GM23338 (cell line): ENCODE results near the gene PTCD3.

Experiments used
- POLR2AphosphoS5 ChIP-seq: IDR thresholded peaks from 2 replicates; pipeline ENCODE4 v1.6.1; 2016; ENCODE audit warnings: antibody characterized with exemption, low read depth
- TF ChIP-seq, protein P1 (sequence below), 2 experiments: fragments of 200-600 bp in 1 of 2; sonication (generic) in 1 of 2; conservative IDR thresholded peaks; 2 replicates each; pipeline versions ENCODE4 v1.5.1 to v1.6.1; 2016 to 2017; ENCODE audit warnings: antibody characterized with exemption in 2 of 2, low read depth in 2 of 2, mild to moderate bottlenecking in 2 of 2, moderate library complexity in 1 of 2
- TF ChIP-seq, protein P2 (sequence below): IDR thresholded peaks from 2 replicates; pipeline ENCODE4 v1.6.1; 2016; ENCODE audit warnings: antibody characterized with exemption

DNA sequence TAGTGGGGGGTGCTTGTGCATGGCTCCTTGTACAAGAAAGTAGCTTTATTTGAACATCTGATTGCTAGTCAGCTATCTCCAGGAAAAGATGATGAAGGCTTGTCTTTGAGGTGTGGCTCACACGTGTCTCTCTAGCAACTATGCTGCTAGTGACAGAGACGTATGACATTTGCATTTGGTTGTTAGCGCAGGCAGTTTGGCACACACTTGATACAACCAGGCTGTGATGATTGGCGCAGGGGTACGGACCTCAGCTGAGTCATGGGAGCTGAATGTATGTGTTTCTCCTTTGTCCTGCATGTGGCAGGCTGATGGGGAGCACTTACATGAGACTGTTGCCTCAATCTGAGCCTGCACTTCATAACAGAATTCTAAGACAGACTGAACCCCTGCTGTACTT, 29.6 kb downstream of the PTCD3 start:
- TF ChIP-seq POLR2AphosphoS5 = no peak
- TF ChIP-seq, protein P1, sequence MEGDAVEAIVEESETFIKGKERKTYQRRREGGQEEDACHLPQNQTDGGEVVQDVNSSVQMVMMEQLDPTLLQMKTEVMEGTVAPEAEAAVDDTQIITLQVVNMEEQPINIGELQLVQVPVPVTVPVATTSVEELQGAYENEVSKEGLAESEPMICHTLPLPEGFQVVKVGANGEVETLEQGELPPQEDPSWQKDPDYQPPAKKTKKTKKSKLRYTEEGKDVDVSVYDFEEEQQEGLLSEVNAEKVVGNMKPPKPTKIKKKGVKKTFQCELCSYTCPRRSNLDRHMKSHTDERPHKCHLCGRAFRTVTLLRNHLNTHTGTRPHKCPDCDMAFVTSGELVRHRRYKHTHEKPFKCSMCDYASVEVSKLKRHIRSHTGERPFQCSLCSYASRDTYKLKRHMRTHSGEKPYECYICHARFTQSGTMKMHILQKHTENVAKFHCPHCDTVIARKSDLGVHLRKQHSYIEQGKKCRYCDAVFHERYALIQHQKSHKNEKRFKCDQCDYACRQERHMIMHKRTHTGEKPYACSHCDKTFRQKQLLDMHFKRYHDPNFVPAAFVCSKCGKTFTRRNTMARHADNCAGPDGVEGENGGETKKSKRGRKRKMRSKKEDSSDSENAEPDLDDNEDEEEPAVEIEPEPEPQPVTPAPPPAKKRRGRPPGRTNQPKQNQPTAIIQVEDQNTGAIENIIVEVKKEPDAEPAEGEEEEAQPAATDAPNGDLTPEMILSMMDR (conservative IDR thresholded peaks at IDR 0.05; ENCODE audit: low read depth in 2 of 2) = no peak
- TF ChIP-seq, protein P2, sequence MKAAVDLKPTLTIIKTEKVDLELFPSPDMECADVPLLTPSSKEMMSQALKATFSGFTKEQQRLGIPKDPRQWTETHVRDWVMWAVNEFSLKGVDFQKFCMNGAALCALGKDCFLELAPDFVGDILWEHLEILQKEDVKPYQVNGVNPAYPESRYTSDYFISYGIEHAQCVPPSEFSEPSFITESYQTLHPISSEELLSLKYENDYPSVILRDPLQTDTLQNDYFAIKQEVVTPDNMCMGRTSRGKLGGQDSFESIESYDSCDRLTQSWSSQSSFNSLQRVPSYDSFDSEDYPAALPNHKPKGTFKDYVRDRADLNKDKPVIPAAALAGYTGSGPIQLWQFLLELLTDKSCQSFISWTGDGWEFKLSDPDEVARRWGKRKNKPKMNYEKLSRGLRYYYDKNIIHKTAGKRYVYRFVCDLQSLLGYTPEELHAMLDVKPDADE = no peak
